Liver (tissue), 9 donors: Measurements from ENCODE around the gene TOP2A. TPM values are rescaled to one million over a fixed set of nuclear protein-coding genes. Genes with fewer than 3 reads are reported as not detected.
A peak's percentile ranks its signal among the peaks of the same experiment; 100 is the strongest.

ENCODE experiments used
- DNase-seq: peaks from one replicate; pipeline ENCODE4 v3.0.0-alpha.2; 2017; ENCODE audit warnings: low spot score
- H3K27ac ChIP-seq, 2 donors: one replicate each; pipeline ENCODE4 v1.7.0; 2013; ENCODE audit warnings: inconsistent platforms in 2 of 2, low read length in 2 of 2, control low read depth in 1 of 2, low read depth in 1 of 2, mild to moderate bottlenecking in 1 of 2
- H3K27me3 ChIP-seq, 4 donors: one replicate each; pipeline versions ENCODE4 v1.6.1 to v1.7.0; 2013; ENCODE audit warnings: low read length in 3 of 4, inconsistent platforms in 1 of 4, mild to moderate bottlenecking in 1 of 4, moderate library complexity in 1 of 4; ENCODE audit not compliant: control insufficient read depth in 4 of 4, insufficient read depth in 4 of 4
- H3K36me3 ChIP-seq, 4 donors: one replicate each; pipeline versions ENCODE4 v1.6.1 to v1.7.0; 2013; ENCODE audit warnings: low read length in 3 of 4, mild to moderate bottlenecking in 3 of 4, low read depth in 1 of 4, moderate library complexity in 1 of 4; ENCODE audit not compliant: control insufficient read depth in 4 of 4, insufficient read depth in 3 of 4
- H3K4me1 ChIP-seq, 4 donors: one replicate each; pipeline versions ENCODE4 v1.6.1 to v1.7.0; 2013; ENCODE audit warnings: low read length in 3 of 4, mild to moderate bottlenecking in 3 of 4, moderate library complexity in 1 of 4; ENCODE audit not compliant: control insufficient read depth in 4 of 4, insufficient read depth in 4 of 4
- H3K4me3 ChIP-seq, 3 donors: one replicate each; pipeline versions ENCODE4 v1.6.1 to v1.7.0; 2013; ENCODE audit warnings: low read length in 3 of 3, control low read depth in 1 of 3, low read depth in 1 of 3, mild to moderate bottlenecking in 1 of 3
- H3K9ac ChIP-seq, 2 donors: one replicate each; pipeline ENCODE4 v1.7.0; 2013; ENCODE audit warnings: low read length in 2 of 2, mild to moderate bottlenecking in 2 of 2, moderate library complexity in 2 of 2, control low read depth in 1 of 2, low read depth in 1 of 2
- H3K9me3 ChIP-seq, 4 donors: one replicate each; pipeline versions ENCODE4 v1.6.1 to v1.7.0; 2013; ENCODE audit warnings: low read length in 3 of 4; ENCODE audit not compliant: control insufficient read depth in 4 of 4
- ATF3 ChIP-seq: IDR thresholded peaks from 2 replicates; pipeline ENCODE4 v1.6.1; 2016; ENCODE audit warnings: antibody characterized with exemption
- CTCF ChIP-seq: fragments of 150-350 bp; IDR thresholded peaks from 2 replicates; pipeline ENCODE4 v1.5.1; 2017; ENCODE audit warnings: improper control_type of control experiment, low read depth, low read length; ENCODE audit not compliant: missing input control
- EGR1 ChIP-seq, 2 donors: IDR thresholded peaks; 2 replicates each; pipeline ENCODE4 v1.6.1; 2016 to 2018; ENCODE audit warnings: antibody characterized with exemption in 2 of 2, low read depth in 2 of 2
- FOXA1 ChIP-seq: IDR thresholded peaks from 2 replicates; pipeline ENCODE4 v1.6.1; 2016; ENCODE audit warnings: antibody characterized with exemption
- FOXA2 ChIP-seq: IDR thresholded peaks from 2 replicates; pipeline ENCODE4 v1.6.1; 2016; ENCODE audit warnings: antibody characterized with exemption
- GABPA ChIP-seq, 2 donors: IDR thresholded peaks in 1 of 2; conservative IDR thresholded peaks in 1 of 2; 2 replicates each; pipeline ENCODE4 v1.6.1; 2016; ENCODE audit warnings: antibody characterized with exemption in 2 of 2, mild to moderate bottlenecking in 1 of 2, moderate library complexity in 1 of 2
- HNF4A ChIP-seq, 2 donors: conservative IDR thresholded peaks; 2 replicates each; pipeline ENCODE4 v1.6.1; 2016; ENCODE audit warnings: antibody characterized with exemption in 2 of 2, mild to moderate bottlenecking in 2 of 2
- HNF4G ChIP-seq: IDR thresholded peaks from 2 replicates; pipeline ENCODE4 v1.6.1; 2016; ENCODE audit warnings: antibody characterized with exemption
- MAX ChIP-seq: IDR thresholded peaks from 2 replicates; pipeline ENCODE4 v1.6.1; 2016; ENCODE audit warnings: antibody characterized with exemption
- NR2F2 ChIP-seq: IDR thresholded peaks from 2 replicates; pipeline ENCODE4 v1.6.1; 2016; ENCODE audit warnings: antibody characterized with exemption
- REST ChIP-seq: IDR thresholded peaks from 2 replicates; pipeline ENCODE4 v1.6.1; 2016; ENCODE audit warnings: antibody characterized with exemption, mild to moderate bottlenecking
- RXRA ChIP-seq, 2 donors: IDR thresholded peaks; 2 replicates each; pipeline ENCODE4 v1.6.1; 2017 to 2018; ENCODE audit warnings: antibody characterized with exemption in 2 of 2, mild to moderate bottlenecking in 1 of 2
- SP1 ChIP-seq: IDR thresholded peaks from 2 replicates; pipeline ENCODE4 v1.6.1; 2018; ENCODE audit warnings: antibody characterized with exemption, mild to moderate bottlenecking
- TAF1 ChIP-seq: conservative IDR thresholded peaks from 2 replicates; pipeline ENCODE4 v1.6.1; 2016; ENCODE audit warnings: antibody characterized with exemption, mild to moderate bottlenecking
- YY1 ChIP-seq: IDR thresholded peaks from 2 replicates; pipeline ENCODE4 v1.6.1; 2016; ENCODE audit warnings: antibody characterized with exemption, mild to moderate bottlenecking
- WGBS: extraction: QIAGEN DNeasy Blood & Tissue Kit; methylation state at CpG from one replicate; pipeline ENCODE4 v1.1.7; 2013; 5-methylcytosine and 5-hydroxymethylcytosine counted together
- polyA plus RNA-seq, 2 donors: library from polyadenylated mRNA; stranded (reverse) in 1 of 2; unstranded in 1 of 2; fragments of 200-250 nt in 1 of 2; fragments of >200 nt in 1 of 2; fragmentation: Nextera tagmentation in 1 of 2; extraction: Ambion mirVana in 1 of 2; gene quantifications; one replicate each; pipeline versions ENCODE4 v1.2.1 to v1.2.3, GENCODE V29; 2013 to 2015
- total RNA-seq, 2 donors: library from RNA; depleted of rRNA; stranded (reverse); fragments of >200 nt; gene quantifications; one replicate each; pipeline ENCODE4 v1.2.3, GENCODE V29; 2014
- donor health status: healthy.
- donor health status: healthy.
- donor health status: healthy.
- donor health status: healthy.
- donor health status: healthy.

TOP2A gene
- total and polyA plus RNA-seq, 4 donors, result 0.08 to 102 (median 3.6) TPM

- Histone ChIP-seq H3K4me3 (peak overlapping the region; percentile 36 to 66 (median 45)), H3K9me3 (no peaks in the 10 kb centered on the region), H3K36me3 (no peaks in the 10 kb centered on the region), H3K9ac (no peak overlapping the region), H3K27me3 (no peaks in the 10 kb centered on the region), H3K4me1 (peaks cover 1 to 14% (median 8%) of the 10 kb centered on the region in 4 donors), H3K27ac (peak overlapping the region in 1 of 2 donors; percentile 14)
- WGBS, result 79% methylated on average over 16 of the region's 16 CpGs
- TF ChIP-seq SP1, result no peak
- TF ChIP-seq FOXA1, result no peak
- TF ChIP-seq GABPA (IDR thresholded peaks at IDR 0.05 in 1 of 2, conservative IDR thresholded peaks at IDR 0.05 in 1 of 2), result no peak
- TF ChIP-seq ATF3, result no peak
- TF ChIP-seq RXRA (IDR thresholded peaks at IDR 0.05), result no peak
- no peak for TF ChIP-seq MAX
- TF ChIP-seq FOXA2, result no peak
- TF ChIP-seq HNF4A (conservative IDR thresholded peaks at IDR 0.05), result no peak
- no peak for TF ChIP-seq REST
- no peak for TF ChIP-seq EGR1 (IDR thresholded peaks at IDR 0.05; ENCODE audit: low read depth in 2 of 2)
- no peak for TF ChIP-seq CTCF
- TF ChIP-seq YY1, result no peak
- no peak for DNase-seq
These were observed 671 bp upstream of the TOP2A start for GRCh38 chr17:40418428-40418706.

- Histone ChIP-seq H3K36me3 (no peaks in the 10 kb centered on the region), H3K9ac (no peak overlapping the region), H3K27me3 (no peaks in the 10 kb centered on the region), H3K4me1 (peaks cover 1 to 14% (median 8%) of the 10 kb centered on the region in 4 donors), H3K4me3 (peak overlapping the region; percentile 1 to 57 (median 51)), H3K9me3 (no peaks in the 10 kb centered on the region), H3K27ac (no peak overlapping the region)
- TF ChIP-seq REST (no peak), RXRA (IDR thresholded peaks at IDR 0.05) (no peak), EGR1 (IDR thresholded peaks at IDR 0.05; ENCODE audit: low read depth in 2 of 2) (no peak), CTCF (no peak), GABPA (IDR thresholded peaks at IDR 0.05 in 1 of 2, conservative IDR thresholded peaks at IDR 0.05 in 1 of 2) (no peak), NR2F2 (no peak), TAF1 (no peak), HNF4G (no peak), YY1 (no peak), HNF4A (conservative IDR thresholded peaks at IDR 0.05) (no peak), MAX (no peak), ATF3 (no peak)
- no peak for DNase-seq
- under 1% methylated on average over 21 of the region's 21 CpGs for WGBS
These were observed 463 bp downstream of the TOP2A start for GRCh38 chr17:40417258-40417608.
